PC-9 (cell line): ENCODE data around the gene FOS. TPM values are rescaled to one million over a fixed set of nuclear protein-coding genes. Genes with fewer than 3 reads are reported as not detected.
A peak's percentile ranks its signal among the peaks of the same experiment; 100 is the strongest.
"Not testable (repeated sequence)": the region's sequence is repeated elsewhere in the genome, so short reads cannot be mapped to it uniquely, and the experiment has no call there.

ENCODE experiments used
- BruUV-seq: library from RNA; stranded (reverse); fragments of 400-500 nt; replicated peaks from 2 replicates; lab custom pipeline; 2021; lab: Mats Ljungman, UMichigan
- CTCF ChIA-PET: fragments of 300-600 bp; sonication (Branson Sonifier 250); formaldehyde crosslinking; loops from one replicate; lab custom pipeline; 2022; ENCODE audit warnings: antibody characterized with exemption; lab: Charles Lee
- POLR2A ChIA-PET: fragments of 300-600 bp; sonication (Branson Sonifier 250); formaldehyde crosslinking; loops from one replicate; lab custom pipeline; 2022; ENCODE audit warnings: antibody characterized with exemption; ENCODE audit not compliant: unreplicated experiment; lab: Charles Lee
- DNase-seq, 2 experiments: peaks; one replicate each; pipeline versions ENCODE4 v3.0.0 to v3.0.0-alpha.2; 2015 to 2022; ENCODE audit warnings: mixed read lengths in 1 of 2
- H2AFZ ChIP-seq: fragments of 200-600 bp; sonication (generic); 2 replicates; pipeline ENCODE4 v1.8.1; 2017; ENCODE audit warnings: antibody characterized with exemption
- H3F3A ChIP-seq: fragments of 200-600 bp; sonication (generic); 2 replicates; pipeline ENCODE4 v1.8.1; 2017; ENCODE audit warnings: antibody characterized with exemption, mild to moderate bottlenecking, low read depth; ENCODE audit not compliant: insufficient read depth
- H3K27ac ChIP-seq: fragments of 200-600 bp; sonication (generic); 2 replicates; pipeline ENCODE4 v1.6.1; 2016; ENCODE audit warnings: mixed run types
- H3K27me3 ChIP-seq: fragments of 200-600 bp; sonication (generic); 2 replicates; pipeline ENCODE4 v1.6.1; 2016; ENCODE audit warnings: low read depth, mixed run types; ENCODE audit not compliant: insufficient read depth
- H3K36me3 ChIP-seq: fragments of 200-600 bp; sonication (generic); 2 replicates; pipeline ENCODE4 v1.6.1; 2016; ENCODE audit warnings: low read depth, mixed run types
- H3K4me1 ChIP-seq: fragments of 200-600 bp; sonication (generic); replicated peaks from 2 replicates; pipeline ENCODE4 v1.6.1; 2016; ENCODE audit warnings: mixed run types; ENCODE audit not compliant: insufficient read depth
- H3K4me2 ChIP-seq: fragments of 200-600 bp; sonication (generic); 2 replicates; pipeline ENCODE4 v1.6.1; 2017; ENCODE audit warnings: mixed run types
- H3K4me3 ChIP-seq: fragments of 200-600 bp; sonication (generic); 2 replicates; pipeline ENCODE4 v1.6.1; 2016; ENCODE audit warnings: mixed run types
- H3K79me2 ChIP-seq: fragments of 200-600 bp; sonication (generic); 2 replicates; pipeline ENCODE4 v1.6.1; 2017; ENCODE audit warnings: low read depth, mixed run types
- H3K9me2 ChIP-seq: fragments of 200-600 bp; sonication (generic); 2 replicates; pipeline ENCODE4 v1.8.1; 2017; ENCODE audit warnings: mild to moderate bottlenecking; ENCODE audit not compliant: insufficient read depth
- H3K9me3 ChIP-seq: fragments of 200-600 bp; sonication (generic); 2 replicates; pipeline ENCODE4 v1.8.1; 2016; ENCODE audit warnings: low read depth; ENCODE audit not compliant: insufficient read depth
- H4K20me1 ChIP-seq: fragments of 200-600 bp; sonication (generic); 2 replicates; pipeline ENCODE4 v1.8.1; 2017; ENCODE audit not compliant: insufficient read depth
- CTCF ChIP-seq: fragments of 200-600 bp; sonication (generic); conservative IDR thresholded peaks from 2 replicates; pipeline ENCODE4 v1.6.1; 2017; ENCODE audit warnings: mixed run types, antibody characterized with exemption, mild to moderate bottlenecking, moderate library complexity
- EZH2 ChIP-seq: fragments of 200-600 bp; sonication (generic); IDR thresholded peaks from 2 replicates; pipeline ENCODE4 v1.8.0; 2017; ENCODE audit warnings: antibody characterized with exemption, low read depth
- intact Hi-C: fragments of 100-400 bp; cut with micrococcal nuclease; formaldehyde crosslinking; loops from one replicate; pipeline ENCODE4 v1.10.0; 2022; ENCODE audit not compliant: unreplicated experiment
- total RNA-seq: library from RNA; stranded (reverse); gene quantifications from 2 replicates; pipeline ENCODE4 v1.2.3, GENCODE V29; 2021

FOS gene
- total RNA-seq, 1 experiment from 2014 or later = 84.6 TPM

- TF ChIP-seq EZH2 (no peak), CTCF (no peak)
- Histone ChIP-seq H3K4me2 (no peak overlapping the region), H4K20me1 (no peaks in the 10 kb centered on the region), H2AFZ (no peak overlapping the region), H3F3A (peaks cover 52% of the 10 kb centered on the region), H3K9me3 (no peaks in the 10 kb centered on the region), H3K4me3 (no peak overlapping the region), H3K36me3 (no peaks in the 10 kb centered on the region), H3K4me1 (peaks cover 79% of the 10 kb centered on the region), H3K27me3 (no peaks in the 10 kb centered on the region), H3K9me2 (no peaks in the 10 kb centered on the region), H3K79me2 (no peaks in the 10 kb centered on the region), H3K27ac (peak overlapping the region; percentile 89; the same call in 1 of the 2 replicates)
- intact Hi-C loops = loop anchor here (5.0 kb wide), 1 partner anchor 75 kb away; no protein-coding TSS in a partner anchor
- POLR2A ChIA-PET = interaction anchor here (0.6 kb wide), 1 partner anchor 39 kb away, joined by 7 read pairs; no protein-coding TSS in a partner anchor
- BruUV-seq = no TSS peak
- CTCF ChIA-PET = interaction anchor here (0.6 kb wide), 1 partner anchor 753 kb away, joined by 3 read pairs; no protein-coding TSS in a partner anchor
- DNase-seq = no peak
These were observed 46.0 kb upstream of the FOS start for GRCh38 chr14:75232597-75232996.

- peak; percentile 87 to 96 for DNase-seq
- Histone ChIP-seq H3K4me3 (peak overlapping the region; percentile 5; the same call in 1 of the 2 replicates), H4K20me1 (no peaks in the 10 kb centered on the region), H3K27me3 (no peaks in the 10 kb centered on the region), H3K9me3 (no peaks in the 10 kb centered on the region), H3K36me3 (no peaks in the 10 kb centered on the region), H2AFZ (peak overlapping the region; percentile 61), H3F3A (peaks cover 42% of the 10 kb centered on the region), H3K9me2 (no peaks in the 10 kb centered on the region), H3K79me2 (no peaks in the 10 kb centered on the region), H3K4me1 (peaks cover 62% of the 10 kb centered on the region), H3K27ac (peak overlapping the region; percentile 74), H3K4me2 (peak overlapping the region; percentile 73)
- CTCF ChIA-PET = interaction anchor here (0.7 to 0.9 kb wide), 2 partner anchors 32 to 50 kb away, joined by 4 to 10 read pairs; no protein-coding TSS in a partner anchor
- BruUV-seq = TSS peak; percentile 64
- intact Hi-C loops = loop anchor here (1.0 to 5.0 kb wide), 4 partner anchors 30 to 77 kb away; partner anchors contain the start of gene FOS
- TF ChIP-seq CTCF (no peak), EZH2 (no peak)
- POLR2A ChIA-PET = interaction anchor here (0.6 to 1.0 kb wide), 7 partner anchors 24 to 954 kb away, joined by 3 to 7 read pairs (median 5); no protein-coding TSS in a partner anchor
These were observed 44.2 kb upstream of the FOS start for GRCh38 chr14:75234173-75235115.

- ChIA-PET POLR2A (interaction anchor here (0.6 to 0.7 kb wide), 4 partner anchors 18 to 954 kb away, joined by 3 to 7 read pairs (median 4); no protein-coding TSS in a partner anchor), CTCF (interaction anchor here (0.9 kb wide), 1 partner anchor 51 kb away, joined by 4 read pairs; no protein-coding TSS in a partner anchor)
- H3K27ac ChIP-seq, intact Hi-C loops, H3K9me2 ChIP-seq, H3K4me3 ChIP-seq, BruUV-seq, H3K79me2 ChIP-seq, DNase-seq, H3K36me3 ChIP-seq, H4K20me1 ChIP-seq, H3K27me3 ChIP-seq, H2AFZ ChIP-seq, H3K4me2 ChIP-seq, H3K9me3 ChIP-seq: not testable (repeated sequence)
- H3F3A ChIP-seq = peaks cover 35% of the 10 kb centered on the region
- H3K4me1 ChIP-seq = peaks cover 55% of the 10 kb centered on the region
These were observed 43.4 kb upstream of the FOS start for GRCh38 chr14:75235198-75235597.
